ENCODE results near the gene SDCCAG8. TPM values are rescaled to one million over a fixed set of nuclear protein-coding genes. Genes with fewer than 3 reads are reported as not detected.

The SDCCAG8 gene
- total and polyA plus RNA-seq, 2 experiments from 2014 or later: 28.3 to 39.3 TPM

DNA sequence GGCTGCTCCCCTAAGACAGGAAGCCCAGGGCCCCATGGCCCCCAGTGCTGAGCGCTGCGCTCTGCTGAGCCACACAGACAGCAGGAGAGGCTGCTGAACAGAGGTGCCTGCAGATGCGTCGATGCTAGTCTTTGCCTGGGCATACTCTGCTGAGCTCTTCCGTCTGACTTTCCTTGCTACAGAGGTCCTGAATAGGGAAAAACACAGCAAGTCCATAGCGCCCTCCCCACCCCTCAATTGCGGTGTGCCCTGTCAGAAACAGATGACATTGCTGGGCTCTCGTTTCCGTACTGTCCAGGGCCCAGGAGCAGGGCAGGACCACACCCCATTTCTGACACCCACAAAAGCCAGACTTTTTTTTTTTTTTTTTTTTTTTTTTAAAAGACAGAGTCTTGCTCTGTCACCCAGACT is 252.5 kb downstream of the SDCCAG8 start:
- Histone ChIP-seq H3K4me1 (ENCODE audit: insufficient read depth) (no peaks in the 10 kb centered on the region), H3K27ac (no peak overlapping the region), H3K79me2 (no peaks in the 10 kb centered on the region), H3K4me3 (no peak overlapping the region), H4K20me1 (ENCODE audit: insufficient read depth, poor library complexity, severe bottlenecking) (no peaks in the 10 kb centered on the region), H3K36me3 (replicated peaks; ENCODE audit: insufficient read depth, low read depth) (no peaks in the 10 kb centered on the region), H3K4me2 (no peak overlapping the region), H2AFZ (no peak overlapping the region), H3K9me2 (replicated peaks; ENCODE audit: insufficient read depth) (no peaks in the 10 kb centered on the region), H3K27me3 (no peaks in the 10 kb centered on the region), H3K9me3 (ENCODE audit: low read depth) (no peaks in the 10 kb centered on the region)
- DNase-seq (ENCODE audit: low spot score): no peak
- WGBS (ENCODE audit: low lambda C conversion rate, missing lambda C conversion rate): 90% methylated on average over 9 of the region's 9 CpGs
- TF ChIP-seq, protein P1, sequence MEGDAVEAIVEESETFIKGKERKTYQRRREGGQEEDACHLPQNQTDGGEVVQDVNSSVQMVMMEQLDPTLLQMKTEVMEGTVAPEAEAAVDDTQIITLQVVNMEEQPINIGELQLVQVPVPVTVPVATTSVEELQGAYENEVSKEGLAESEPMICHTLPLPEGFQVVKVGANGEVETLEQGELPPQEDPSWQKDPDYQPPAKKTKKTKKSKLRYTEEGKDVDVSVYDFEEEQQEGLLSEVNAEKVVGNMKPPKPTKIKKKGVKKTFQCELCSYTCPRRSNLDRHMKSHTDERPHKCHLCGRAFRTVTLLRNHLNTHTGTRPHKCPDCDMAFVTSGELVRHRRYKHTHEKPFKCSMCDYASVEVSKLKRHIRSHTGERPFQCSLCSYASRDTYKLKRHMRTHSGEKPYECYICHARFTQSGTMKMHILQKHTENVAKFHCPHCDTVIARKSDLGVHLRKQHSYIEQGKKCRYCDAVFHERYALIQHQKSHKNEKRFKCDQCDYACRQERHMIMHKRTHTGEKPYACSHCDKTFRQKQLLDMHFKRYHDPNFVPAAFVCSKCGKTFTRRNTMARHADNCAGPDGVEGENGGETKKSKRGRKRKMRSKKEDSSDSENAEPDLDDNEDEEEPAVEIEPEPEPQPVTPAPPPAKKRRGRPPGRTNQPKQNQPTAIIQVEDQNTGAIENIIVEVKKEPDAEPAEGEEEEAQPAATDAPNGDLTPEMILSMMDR (IDR thresholded peaks at IDR 0.05; ENCODE audit: poor library complexity): no peak
- TF ChIP-seq EZH2phosphoT487 (IDR thresholded peaks at IDR 0.05; ENCODE audit: low read depth, severe bottlenecking, unreplicated experiment): no peak
- TF ChIP-seq EZH2 (IDR thresholded peaks at IDR 0.05; ENCODE audit: borderline replicate concordance): no peak

DNA sequence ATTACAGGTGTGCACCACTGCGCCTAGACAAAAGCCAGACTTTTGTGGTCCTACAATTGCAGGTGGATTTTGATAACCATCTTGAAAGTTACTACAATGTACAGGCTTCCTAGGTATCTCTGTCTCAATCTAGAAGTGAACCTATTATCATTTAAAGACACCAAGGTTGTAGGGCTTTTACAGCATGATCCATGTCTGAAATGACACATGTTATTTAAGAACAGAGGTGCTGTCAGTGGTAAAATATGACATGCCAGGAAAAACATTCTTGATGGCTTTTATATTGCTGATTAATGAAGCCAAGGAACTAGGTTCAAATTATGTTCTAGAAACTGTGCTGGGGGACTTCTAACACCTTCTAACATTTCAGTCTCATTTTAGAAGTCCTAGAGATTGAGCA is 253.1 kb downstream of the SDCCAG8 start:
- no peak overlapping the region for H3K4me2 ChIP-seq
- no peak overlapping the region for H3K4me3 ChIP-seq
- H3K9me3 ChIP-seq (ENCODE audit: low read depth): no peaks in the 10 kb centered on the region
- H3K27ac ChIP-seq: no peak overlapping the region
- DNase-seq (ENCODE audit: low spot score): no peak
- no peaks in the 10 kb centered on the region for H3K9me2 ChIP-seq (replicated peaks; ENCODE audit: insufficient read depth)
- TF ChIP-seq EZH2 (IDR thresholded peaks at IDR 0.05; ENCODE audit: borderline replicate concordance): no peak
- no peak for TF ChIP-seq EZH2phosphoT487 (IDR thresholded peaks at IDR 0.05; ENCODE audit: low read depth, severe bottlenecking, unreplicated experiment)
- TF ChIP-seq, protein P1 (IDR thresholded peaks at IDR 0.05; ENCODE audit: poor library complexity): no peak
- no peaks in the 10 kb centered on the region for H3K27me3 ChIP-seq
- 100% methylated on average over 1 of the region's 1 CpG for WGBS (ENCODE audit: low lambda C conversion rate, missing lambda C conversion rate)
- H3K79me2 ChIP-seq: no peaks in the 10 kb centered on the region
- no peaks in the 10 kb centered on the region for H3K4me1 ChIP-seq (ENCODE audit: insufficient read depth)
- H2AFZ ChIP-seq: no peak overlapping the region
- no peaks in the 10 kb centered on the region for H3K36me3 ChIP-seq (replicated peaks; ENCODE audit: insufficient read depth, low read depth)
- no peaks in the 10 kb centered on the region for H4K20me1 ChIP-seq (ENCODE audit: insufficient read depth, poor library complexity, severe bottlenecking)

DNA sequence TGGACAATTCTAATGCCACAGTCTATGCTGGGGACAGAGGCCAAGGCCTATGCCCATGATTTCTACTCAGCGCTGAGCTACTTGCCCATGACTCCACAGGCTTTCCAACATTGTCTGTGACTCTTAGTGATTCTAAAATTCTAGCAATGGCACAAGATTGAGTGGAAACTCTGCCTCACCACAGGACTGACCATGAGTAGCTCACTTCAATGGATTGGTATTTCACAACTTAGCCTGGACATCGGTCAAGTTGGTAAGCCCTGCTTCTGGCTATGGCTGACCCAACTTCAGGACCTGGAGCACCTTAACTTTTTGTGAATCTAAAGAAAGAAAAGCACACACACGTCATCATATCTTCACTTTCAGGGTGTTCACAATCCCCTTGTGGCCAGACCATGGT is 255.1 kb downstream of the SDCCAG8 start:
- Histone ChIP-seq H4K20me1 (ENCODE audit: insufficient read depth, poor library complexity, severe bottlenecking) (no peaks in the 10 kb centered on the region), H3K27me3 (no peaks in the 10 kb centered on the region), H3K4me3 (no peak overlapping the region), H3K27ac (no peak overlapping the region), H3K36me3 (replicated peaks; ENCODE audit: insufficient read depth, low read depth) (no peaks in the 10 kb centered on the region), H3K79me2 (no peaks in the 10 kb centered on the region), H3K9me3 (ENCODE audit: low read depth) (no peaks in the 10 kb centered on the region), H3K4me1 (ENCODE audit: insufficient read depth) (no peaks in the 10 kb centered on the region), H3K4me2 (no peak overlapping the region), H2AFZ (no peak overlapping the region), H3K9me2 (replicated peaks; ENCODE audit: insufficient read depth) (no peaks in the 10 kb centered on the region)
- TF ChIP-seq, protein P1 (IDR thresholded peaks at IDR 0.05; ENCODE audit: poor library complexity): no peak
- TF ChIP-seq EZH2phosphoT487 (IDR thresholded peaks at IDR 0.05; ENCODE audit: low read depth, severe bottlenecking, unreplicated experiment) (no peak), EZH2 (IDR thresholded peaks at IDR 0.05; ENCODE audit: borderline replicate concordance) (no peak)
- 96% methylated on average over 3 of the region's 3 CpGs for WGBS (ENCODE audit: low lambda C conversion rate, missing lambda C conversion rate)
- DNase-seq (ENCODE audit: low spot score): no peak
